Calu3 (cell line): ENCODE results near the gene BCKDHB. TPM values are rescaled to one million over a fixed set of nuclear protein-coding genes. Genes with fewer than 3 reads are reported as not detected.

Experiments used
- BruUV-seq: library from RNA; stranded (reverse); fragments of 400-500 nt; replicated peaks from 2 replicates; lab custom pipeline; 2021; lab: Mats Ljungman, UMichigan
- CTCF ChIA-PET: fragments of 300-600 bp; sonication (Branson Sonifier 250); formaldehyde crosslinking; loops from one replicate; lab custom pipeline; 2022; ENCODE audit warnings: antibody characterized with exemption; lab: Charles Lee
- DNase-seq: peaks from one replicate; pipeline ENCODE4 v3.0.0; 2022
- H3K27ac Mint-ChIP-seq: one replicate; pipeline ENCODE4 v1.8.0; 2022; ENCODE audit warnings: mixed read lengths; ENCODE audit not compliant: unreplicated experiment
- H3K27me3 Mint-ChIP-seq: one replicate; pipeline ENCODE4 v1.8.0; 2022; ENCODE audit warnings: mixed read lengths; ENCODE audit not compliant: unreplicated experiment
- H3K36me3 Mint-ChIP-seq: one replicate; pipeline ENCODE4 v1.8.0; 2022; ENCODE audit warnings: mild to moderate bottlenecking, moderate library complexity, mixed read lengths; ENCODE audit not compliant: insufficient read depth, unreplicated experiment
- H3K4me1 Mint-ChIP-seq: one replicate; pipeline ENCODE4 v1.8.0; 2022; ENCODE audit warnings: mild to moderate bottlenecking, low read depth, mixed read lengths; ENCODE audit not compliant: unreplicated experiment
- H3K4me3 Mint-ChIP-seq: one replicate; pipeline ENCODE4 v1.8.0; 2022; ENCODE audit warnings: mild to moderate bottlenecking, low read depth, moderate library complexity, mixed read lengths; ENCODE audit not compliant: unreplicated experiment
- H3K9me3 Mint-ChIP-seq: one replicate; pipeline ENCODE4 v1.8.0; 2022; ENCODE audit warnings: low read depth, mixed read lengths; ENCODE audit not compliant: unreplicated experiment
- CTCF ChIP-seq: fragments of 200-600 bp; IDR thresholded peaks from one replicate; pipeline ENCODE4 v1.8.0; 2022; ENCODE audit warnings: antibody characterized with exemption; ENCODE audit not compliant: unreplicated experiment
- intact Hi-C: fragments of 100-400 bp; cut with micrococcal nuclease; formaldehyde crosslinking; loops from one replicate; pipeline ENCODE4 v1.10.0; 2022; ENCODE audit not compliant: unreplicated experiment
- total RNA-seq: library from RNA; stranded (reverse); gene quantifications from 2 replicates; pipeline ENCODE4 v1.2.3, GENCODE V29; 2022

BCKDHB gene
- total RNA-seq, 1 experiment from 2014 or later: 24.9 TPM

GRCh38 chr6:80328652-80329051 lies 222.2 kb downstream of the BCKDHB start:
- intact Hi-C loops: no loop called here
- no peak for TF ChIP-seq CTCF
- DNase-seq: no peak
- CTCF ChIA-PET: no interaction called here
- Mint-ChIP-seq H3K9me3 (no peaks in the 10 kb centered on the region), H3K4me3 (no peak overlapping the region), H3K27ac (no peak overlapping the region), H3K36me3 (no peaks in the 10 kb centered on the region), H3K4me1 (no peaks in the 10 kb centered on the region), H3K27me3 (no peaks in the 10 kb centered on the region)
- no TSS peak for BruUV-seq

GRCh38 chr6:80329496-80329895 lies 223.0 kb downstream of the BCKDHB start:
- BruUV-seq: no TSS peak
- no peaks in the 10 kb centered on the region for H3K9me3 Mint-ChIP-seq
- no peak overlapping the region for H3K4me3 Mint-ChIP-seq
- no peaks in the 10 kb centered on the region for H3K4me1 Mint-ChIP-seq
- TF ChIP-seq CTCF: no peak
- H3K36me3 Mint-ChIP-seq: no peaks in the 10 kb centered on the region
- intact Hi-C loops: no loop called here
- H3K27me3 Mint-ChIP-seq: no peaks in the 10 kb centered on the region
- DNase-seq: no peak
- CTCF ChIA-PET: interaction anchor here (0.6 kb wide), 1 partner anchor 74 kb away, joined by 3 read pairs; no protein-coding TSS in a partner anchor
- no peak overlapping the region for H3K27ac Mint-ChIP-seq

GRCh38 chr6:80330961-80331360 lies 224.5 kb downstream of the BCKDHB start:
- H3K27ac Mint-ChIP-seq: no peak overlapping the region
- DNase-seq: no peak
- CTCF ChIA-PET: no interaction called here
- H3K9me3 Mint-ChIP-seq: no peaks in the 10 kb centered on the region
- no peaks in the 10 kb centered on the region for H3K4me1 Mint-ChIP-seq
- TF ChIP-seq CTCF: no peak
- BruUV-seq: no TSS peak
- intact Hi-C loops: loop anchor here (1.0 to 5.0 kb wide), 3 partner anchors 116 to 384 kb away; partner anchors contain the start of gene ELOVL4
- no peaks in the 10 kb centered on the region for H3K36me3 Mint-ChIP-seq
- no peak overlapping the region for H3K4me3 Mint-ChIP-seq
- no peaks in the 10 kb centered on the region for H3K27me3 Mint-ChIP-seq

GRCh38 chr6:80331522-80331921 lies 225.1 kb downstream of the BCKDHB start:
- CTCF ChIA-PET: no interaction called here
- DNase-seq: no peak
- no peaks in the 10 kb centered on the region for H3K36me3 Mint-ChIP-seq
- no peak for TF ChIP-seq CTCF
- H3K9me3 Mint-ChIP-seq: no peaks in the 10 kb centered on the region
- H3K4me3 Mint-ChIP-seq: no peak overlapping the region
- intact Hi-C loops: loop anchor here (2.0 to 5.0 kb wide), 2 partner anchors 117 to 384 kb away; partner anchors contain the start of gene ELOVL4
- no TSS peak for BruUV-seq
- no peaks in the 10 kb centered on the region for H3K27me3 Mint-ChIP-seq
- H3K27ac Mint-ChIP-seq: no peak overlapping the region
- no peaks in the 10 kb centered on the region for H3K4me1 Mint-ChIP-seq
